Osteocyte (in vitro differentiated cells): ENCODE data around the gene CDH22. TPM values are rescaled to one million over a fixed set of nuclear protein-coding genes. Genes with fewer than 3 reads are reported as not detected.
A peak's percentile ranks its signal among the peaks of the same experiment; 100 is the strongest.

Experiments
- DNase-seq: peaks from one replicate; pipeline ENCODE4 v3.0.0; 2021; ENCODE audit warnings: mixed read lengths; ENCODE audit not compliant: unreplicated experiment; ENCODE audit errors: extremely low spot score
- H3K27ac Mint-ChIP-seq: one replicate; pipeline ENCODE4 v1.8.0; 2021; ENCODE audit warnings: mild to moderate bottlenecking, mixed read lengths; ENCODE audit not compliant: unreplicated experiment
- H3K27me3 Mint-ChIP-seq: one replicate; pipeline ENCODE4 v1.8.0; 2021; ENCODE audit warnings: mixed read lengths; ENCODE audit not compliant: unreplicated experiment
- H3K36me3 Mint-ChIP-seq: one replicate; pipeline ENCODE4 v1.8.0; 2021; ENCODE audit warnings: mixed read lengths; ENCODE audit not compliant: unreplicated experiment
- H3K4me1 Mint-ChIP-seq: one replicate; pipeline ENCODE4 v1.8.0; 2021; ENCODE audit warnings: mixed read lengths; ENCODE audit not compliant: unreplicated experiment
- H3K4me3 Mint-ChIP-seq: one replicate; pipeline ENCODE4 v1.8.0; 2021; ENCODE audit warnings: mild to moderate bottlenecking, moderate library complexity, mixed read lengths; ENCODE audit not compliant: unreplicated experiment
- H3K9me3 Mint-ChIP-seq: one replicate; pipeline ENCODE4 v1.8.0; 2021; ENCODE audit warnings: mixed read lengths; ENCODE audit not compliant: unreplicated experiment
- CTCF ChIP-seq: fragments of 200-600 bp; sonication (generic); IDR thresholded peaks from 2 replicates; pipeline ENCODE4 v1.5.0; 2021; ENCODE audit warnings: antibody characterized with exemption, mild to moderate bottlenecking, moderate library complexity
- total RNA-seq: library from RNA; stranded (reverse); gene quantifications from 2 replicates; pipeline ENCODE4 v1.2.1, GENCODE V29; 2021

The CDH22 gene
- total RNA-seq, 1 donor from 2014 or later = not detected

- no peak for DNase-seq
- TF ChIP-seq CTCF = no peak
- no peaks in the 10 kb centered on the region for H3K9me3 Mint-ChIP-seq
- no peak overlapping the region for H3K4me3 Mint-ChIP-seq
- no peak overlapping the region for H3K27ac Mint-ChIP-seq
- H3K4me1 Mint-ChIP-seq = peaks cover 2% of the 10 kb centered on the region
- peaks cover 77% of the 10 kb centered on the region for H3K27me3 Mint-ChIP-seq
- no peaks in the 10 kb centered on the region for H3K36me3 Mint-ChIP-seq
Measured at GRCh38 chr20:46311719-46312074, 3.4 kb upstream of the CDH22 start.

- H3K36me3 Mint-ChIP-seq = no peaks in the 10 kb centered on the region
- no peak overlapping the region for H3K27ac Mint-ChIP-seq
- H3K9me3 Mint-ChIP-seq = no peaks in the 10 kb centered on the region
- peaks cover 80% of the 10 kb centered on the region for H3K27me3 Mint-ChIP-seq
- TF ChIP-seq CTCF = no peak
- peaks cover 3% of the 10 kb centered on the region for H3K4me1 Mint-ChIP-seq
- no peak for DNase-seq
- no peak overlapping the region for H3K4me3 Mint-ChIP-seq
Measured at GRCh38 chr20:46311039-46311650, 2.8 kb upstream of the CDH22 start.

- DNase-seq = no peak
- Mint-ChIP-seq H3K4me3 (peak overlapping the region; percentile 2), H3K9me3 (no peaks in the 10 kb centered on the region), H3K27me3 (peaks cover 80% of the 10 kb centered on the region), H3K36me3 (no peaks in the 10 kb centered on the region), H3K27ac (no peak overlapping the region), H3K4me1 (peaks cover 3% of the 10 kb centered on the region)
- no peak for TF ChIP-seq CTCF
Measured at GRCh38 chr20:46309945-46310344, 1.6 kb upstream of the CDH22 start.

GRCh38 chr20:46307999-46308257, 370 bp downstream of the CDH22 start:
- Mint-ChIP-seq H3K9me3 (no peaks in the 10 kb centered on the region), H3K27ac (no peak overlapping the region), H3K36me3 (no peaks in the 10 kb centered on the region), H3K4me1 (peaks cover 3% of the 10 kb centered on the region), H3K27me3 (peaks cover 76% of the 10 kb centered on the region), H3K4me3 (no peak overlapping the region)
- no peak for TF ChIP-seq CTCF
- DNase-seq = no peak

- Mint-ChIP-seq H3K27ac (no peak overlapping the region), H3K4me3 (no peak overlapping the region), H3K36me3 (no peaks in the 10 kb centered on the region), H3K9me3 (no peaks in the 10 kb centered on the region), H3K27me3 (peaks cover 80% of the 10 kb centered on the region), H3K4me1 (peaks cover 3% of the 10 kb centered on the region)
- peak; percentile 71 for TF ChIP-seq CTCF
- no peak for DNase-seq
Measured at GRCh38 chr20:46307139-46307998, 929 bp downstream of the CDH22 start.
